DND-41 (cell line): ENCODE measurements around the gene SLC10A1.

Source experiments
- ATAC-seq: fragments of 200-7000 bp; cut with Tn5 transposase; 3 replicates; pipeline ENCODE4 v1.9.1; 2021; ENCODE audit warnings: low read depth; ENCODE audit not compliant: insufficient read depth
- DNase-seq: peaks from one replicate; pipeline ENCODE4 v3.0.0-alpha.2; 2020
- H2AFZ ChIP-seq: 2 replicates; pipeline ENCODE4 v1.6.0; 2012; ENCODE audit warnings: low read depth, low read length
- H3K27ac ChIP-seq: 2 replicates; pipeline ENCODE4 v1.5.1; 2012; ENCODE audit warnings: low read length, inconsistent platforms
- H3K27me3 ChIP-seq: fragments of 200-600 bp; sonication (generic); 2 replicates; pipeline ENCODE4 v1.6.0; 2012; ENCODE audit warnings: low read length, mild to moderate bottlenecking, inconsistent platforms; ENCODE audit not compliant: insufficient read depth, poor library complexity
- H3K36me3 ChIP-seq: 2 replicates; pipeline ENCODE4 v1.5.1; 2012; ENCODE audit warnings: low read length, inconsistent platforms; ENCODE audit not compliant: insufficient read depth
- H3K4me1 ChIP-seq: 2 replicates; pipeline ENCODE4 v1.5.1; 2012; ENCODE audit warnings: mild to moderate bottlenecking, low read length; ENCODE audit not compliant: insufficient read depth
- H3K4me2 ChIP-seq: 2 replicates; pipeline ENCODE4 v1.6.0; 2012; ENCODE audit warnings: mild to moderate bottlenecking, moderate library complexity, low read length, inconsistent platforms; ENCODE audit not compliant: insufficient read depth
- H3K4me3 ChIP-seq, 2 experiments: fragments of 200-600 bp in 1 of 2; shearing (Covaris generic) in 1 of 2; 2 replicates each; pipeline ENCODE4 v1.5.1; 2012 to 2016; ENCODE audit warnings: inconsistent platforms in 2 of 2, low read length in 2 of 2, mild to moderate bottlenecking in 2 of 2, low read depth in 1 of 2, moderate library complexity in 1 of 2
- H3K79me2 ChIP-seq: 2 replicates; pipeline ENCODE4 v1.6.0; 2012; ENCODE audit warnings: low read length, inconsistent platforms; ENCODE audit not compliant: insufficient read depth
- H3K9ac ChIP-seq: 2 replicates; pipeline ENCODE4 v1.6.0; 2012; ENCODE audit warnings: low read depth, mild to moderate bottlenecking, inconsistent platforms, low read length, moderate library complexity
- H3K9me3 ChIP-seq: 2 replicates; pipeline ENCODE4 v1.5.1; 2012; ENCODE audit warnings: low read length, moderate library complexity, mild to moderate bottlenecking, inconsistent platforms; ENCODE audit not compliant: insufficient read depth, severe bottlenecking
- H4K20me1 ChIP-seq: 2 replicates; pipeline ENCODE4 v1.6.0; 2012; ENCODE audit warnings: low read length; ENCODE audit not compliant: insufficient read depth
- EZH2 ChIP-seq: IDR thresholded peaks from 3 replicates; pipeline ENCODE4 v1.6.1; 2012; ENCODE audit warnings: borderline replicate concordance, low read depth, mild to moderate bottlenecking, moderate library complexity, low read length, inconsistent platforms; ENCODE audit not compliant: severe bottlenecking
- TF ChIP-seq, protein P1 (sequence below): IDR thresholded peaks from 2 replicates; pipeline ENCODE4 v1.5.1; 2012; ENCODE audit warnings: borderline replicate concordance, low read length, moderate library complexity, mild to moderate bottlenecking; ENCODE audit not compliant: poor library complexity, severe bottlenecking; ENCODE audit errors: extremely low read depth

The SLC10A1 gene

DNA sequence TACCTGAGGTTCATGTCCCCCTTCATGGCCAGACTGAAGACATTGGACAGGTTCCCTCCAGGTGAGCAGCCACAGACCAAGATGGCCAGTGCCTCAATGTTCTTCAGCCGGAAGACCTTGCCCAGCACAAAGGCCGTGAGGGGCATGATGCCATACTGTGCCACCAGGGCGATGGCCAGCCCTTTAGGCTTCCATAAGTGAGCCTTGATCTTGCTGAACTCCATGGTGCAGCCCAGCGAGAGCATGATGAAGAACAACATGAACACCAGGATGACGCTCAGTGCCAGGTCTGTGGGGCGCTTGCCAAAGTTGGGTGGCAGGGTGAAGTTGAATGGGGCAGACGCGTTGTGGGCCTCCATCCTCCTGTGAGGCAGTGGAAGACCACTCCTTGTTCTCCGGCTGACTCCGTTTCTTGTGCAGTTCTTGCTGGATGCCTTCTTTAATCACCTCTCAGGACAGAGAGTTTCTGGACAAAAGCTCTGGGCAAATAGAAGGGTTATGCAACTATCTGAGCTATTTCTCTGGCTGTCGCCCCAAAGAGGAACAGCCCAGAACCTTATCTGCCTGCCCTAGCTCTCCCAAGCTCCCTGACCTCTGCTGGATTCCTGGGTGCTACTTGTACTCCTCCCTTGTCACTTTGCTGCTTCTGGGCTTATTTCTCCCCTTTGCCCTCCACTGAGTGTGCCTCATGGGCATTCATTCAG lies at the start of gene SLC10A1:
TSS of gene SLC10A1 (minus strand) at position 445 of the 704 bp plus-strand sequence. CDS start at position 359, 86 bp downstream.
- H3K9ac ChIP-seq: no peak within 1 kb of the TSS
- H3K27ac ChIP-seq: no peak within 1 kb of the TSS
- H3K79me2 ChIP-seq: no peaks in the 10 kb centered on the region
- no peak for ATAC-seq
- no peak within 1 kb of the TSS for H2AFZ ChIP-seq
- no peaks in the 10 kb centered on the region for H3K9me3 ChIP-seq
- no peaks in the 10 kb centered on the region for H3K36me3 ChIP-seq
- H3K27me3 ChIP-seq: peaks cover 3% of the 10 kb centered on the region
- no peaks in the 10 kb centered on the region for H3K4me1 ChIP-seq
- no peaks in the 10 kb centered on the region for H4K20me1 ChIP-seq
- DNase-seq: no peak
- H3K4me2 ChIP-seq: no peak within 1 kb of the TSS
- no peak within 1 kb of the TSS for H3K4me3 ChIP-seq
- TF ChIP-seq, protein P1, sequence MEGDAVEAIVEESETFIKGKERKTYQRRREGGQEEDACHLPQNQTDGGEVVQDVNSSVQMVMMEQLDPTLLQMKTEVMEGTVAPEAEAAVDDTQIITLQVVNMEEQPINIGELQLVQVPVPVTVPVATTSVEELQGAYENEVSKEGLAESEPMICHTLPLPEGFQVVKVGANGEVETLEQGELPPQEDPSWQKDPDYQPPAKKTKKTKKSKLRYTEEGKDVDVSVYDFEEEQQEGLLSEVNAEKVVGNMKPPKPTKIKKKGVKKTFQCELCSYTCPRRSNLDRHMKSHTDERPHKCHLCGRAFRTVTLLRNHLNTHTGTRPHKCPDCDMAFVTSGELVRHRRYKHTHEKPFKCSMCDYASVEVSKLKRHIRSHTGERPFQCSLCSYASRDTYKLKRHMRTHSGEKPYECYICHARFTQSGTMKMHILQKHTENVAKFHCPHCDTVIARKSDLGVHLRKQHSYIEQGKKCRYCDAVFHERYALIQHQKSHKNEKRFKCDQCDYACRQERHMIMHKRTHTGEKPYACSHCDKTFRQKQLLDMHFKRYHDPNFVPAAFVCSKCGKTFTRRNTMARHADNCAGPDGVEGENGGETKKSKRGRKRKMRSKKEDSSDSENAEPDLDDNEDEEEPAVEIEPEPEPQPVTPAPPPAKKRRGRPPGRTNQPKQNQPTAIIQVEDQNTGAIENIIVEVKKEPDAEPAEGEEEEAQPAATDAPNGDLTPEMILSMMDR: no peak
- TF ChIP-seq EZH2: no peak

DNA sequence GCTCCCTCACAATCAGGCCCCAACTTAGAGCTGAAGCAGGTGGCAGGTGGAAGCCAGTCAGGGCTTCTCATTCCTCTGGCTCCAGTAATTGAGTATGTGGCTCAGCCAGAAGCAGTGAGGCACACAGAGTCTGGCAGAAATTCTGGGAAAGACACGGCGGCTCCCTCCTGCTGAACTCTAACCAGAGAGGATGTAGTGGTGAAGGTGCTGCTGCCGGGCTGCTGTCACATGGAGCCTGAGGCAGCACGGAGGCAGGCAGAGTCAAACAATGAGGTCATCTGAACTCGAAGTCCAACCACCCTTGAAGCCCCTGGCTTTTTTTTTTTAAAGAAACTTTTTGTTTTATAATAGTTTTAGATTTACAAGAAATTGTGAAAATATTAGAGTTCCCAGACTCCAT lies 48.7 kb upstream of the SLC10A1 start:
- Histone ChIP-seq H3K4me3 (no peak overlapping the region), H3K4me2 (no peak overlapping the region), H3K79me2 (no peaks in the 10 kb centered on the region), H3K36me3 (no peaks in the 10 kb centered on the region), H4K20me1 (no peaks in the 10 kb centered on the region), H3K27ac (no peak overlapping the region), H3K9ac (no peak overlapping the region), H3K9me3 (no peaks in the 10 kb centered on the region), H3K27me3 (peaks cover 29% of the 10 kb centered on the region), H2AFZ (no peak overlapping the region), H3K4me1 (no peaks in the 10 kb centered on the region)
- peak; percentile 7 for DNase-seq
- peak; percentile 53; the same call in 1 of the 3 replicates for ATAC-seq
- TF ChIP-seq, protein P1: no peak
- TF ChIP-seq EZH2: no peak

DNA sequence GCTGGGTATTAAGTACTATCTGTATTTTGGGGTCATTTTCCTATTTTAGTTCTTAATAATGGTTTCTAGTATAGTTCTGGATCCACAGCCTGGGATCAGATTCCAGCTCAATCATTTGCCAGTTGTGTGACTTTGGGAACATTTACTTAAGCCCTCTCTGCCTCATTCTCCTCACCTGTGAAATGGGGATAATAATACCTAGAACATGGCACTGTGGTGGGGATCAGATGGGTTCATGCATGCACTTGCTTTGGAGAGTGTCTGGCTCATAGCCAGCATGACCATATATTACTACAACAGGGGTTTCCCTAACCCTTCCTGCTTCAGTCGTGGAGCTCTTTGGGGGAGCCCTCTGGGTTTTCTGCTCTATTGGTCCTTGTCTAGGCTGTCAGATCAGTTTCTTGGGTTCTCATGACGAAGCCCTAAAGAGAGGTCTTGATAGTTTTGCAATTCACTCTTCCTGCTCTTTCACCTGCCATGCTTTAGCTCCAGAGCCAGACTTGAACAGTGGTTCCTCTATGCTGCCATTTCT lies 48.1 kb upstream of the SLC10A1 start:
- Histone ChIP-seq H4K20me1 (no peaks in the 10 kb centered on the region), H2AFZ (no peak overlapping the region), H3K36me3 (no peaks in the 10 kb centered on the region), H3K27me3 (peaks cover 35% of the 10 kb centered on the region), H3K4me3 (no peak overlapping the region), H3K9me3 (no peaks in the 10 kb centered on the region), H3K79me2 (no peaks in the 10 kb centered on the region), H3K9ac (no peak overlapping the region), H3K27ac (no peak overlapping the region), H3K4me2 (no peak overlapping the region), H3K4me1 (no peaks in the 10 kb centered on the region)
- DNase-seq: no peak
- no peak for TF ChIP-seq EZH2
- TF ChIP-seq, protein P1: no peak
- no peak for ATAC-seq
